ENCODE data around the gene CDC42EP1. TPM values are rescaled to one million over a fixed set of nuclear protein-coding genes. Genes with fewer than 3 reads are reported as not detected.
A peak's percentile ranks its signal among the peaks of the same experiment; 100 is the strongest.

The CDC42EP1 gene
- total RNA-seq, 1 experiment from 2014 or later, result 75.0 TPM

DNA sequence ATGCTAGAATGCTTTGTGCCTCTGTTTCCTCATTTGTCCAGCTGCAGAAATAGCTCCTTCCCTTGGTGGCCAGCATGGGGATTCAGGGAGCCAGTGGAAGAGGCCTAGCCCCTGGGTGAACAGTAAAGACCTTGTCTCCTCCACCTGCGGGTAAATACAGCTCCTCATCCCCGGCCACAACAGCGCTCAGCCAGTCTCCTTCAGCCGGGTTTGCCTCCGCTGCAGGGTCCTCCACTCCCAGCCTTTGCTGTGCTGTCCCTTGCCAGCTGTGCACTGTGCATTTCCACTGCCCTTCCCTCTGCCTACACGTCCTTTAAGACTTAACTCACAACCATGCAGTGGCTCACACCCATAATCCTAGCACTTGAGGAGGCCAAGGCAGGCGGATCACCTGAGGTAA lies 1.5 kb upstream of the CDC42EP1 start:
- H3K36me3 Mint-ChIP-seq (ENCODE audit: insufficient read depth, unreplicated experiment), result peaks cover 28% of the 10 kb centered on the region
- CTCF ChIA-PET, result interaction anchor here (0.6 to 1.6 kb wide), 3 partner anchors 9 to 118 kb away, joined by 3 to 7 read pairs (median 5); no protein-coding TSS in a partner anchor
- peaks cover 43% of the 10 kb centered on the region for H3K4me1 ChIP-seq

DNA sequence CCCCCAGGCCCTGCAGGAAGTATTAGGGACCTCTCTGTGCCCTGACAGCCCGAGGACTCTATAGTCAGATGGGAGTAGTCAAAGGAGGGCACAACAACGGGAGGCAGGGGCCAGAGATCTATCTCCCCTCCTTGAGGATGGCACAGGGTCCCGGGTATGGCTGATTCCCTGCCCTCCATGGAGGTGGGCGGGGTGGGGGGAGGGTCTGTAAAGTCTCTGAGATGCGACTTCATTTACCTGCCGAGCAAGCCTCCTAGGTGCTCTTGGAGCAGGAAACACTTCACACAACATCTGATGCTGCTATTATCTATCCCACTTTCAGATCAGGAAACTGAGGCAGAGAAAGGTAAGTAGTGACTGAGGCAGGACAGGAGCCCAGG lies 769 bp upstream of the CDC42EP1 start:
- H3K4me3 ChIP-seq (ENCODE audit: low read depth, low read length), result peak overlapping the region; percentile 39
- ChIA-PET CTCF (interaction anchor here (0.7 to 1.2 kb wide), 4 partner anchors 8 to 33 kb away, joined by 3 to 5 read pairs (median 4); no protein-coding TSS in a partner anchor), POLR2A (interaction anchor here (0.6 to 1.1 kb wide), 5 partner anchors 12 to 65 kb away, joined by 3 to 7 read pairs (median 6); partner anchors contain the start of gene LGALS2)
- Mint-ChIP-seq H3K27me3 (ENCODE audit: insufficient read depth, unreplicated experiment) (no peaks in the 10 kb centered on the region), H3K4me3 (ENCODE audit: unreplicated experiment) (peak overlapping the region; percentile 71), H3K36me3 (ENCODE audit: insufficient read depth, unreplicated experiment) (peaks cover 33% of the 10 kb centered on the region), H3K27ac (ENCODE audit: unreplicated experiment) (peak overlapping the region; percentile 67), H3K9me3 (ENCODE audit: unreplicated experiment) (no peaks in the 10 kb centered on the region), H3K4me1 (ENCODE audit: low read depth, unreplicated experiment) (peaks cover 31% of the 10 kb centered on the region)
- H3K27me3 ChIP-seq (replicated peaks; ENCODE audit: control insufficient read depth, insufficient read depth, low read length), result no peaks in the 10 kb centered on the region
- TF ChIP-seq, protein P1, sequence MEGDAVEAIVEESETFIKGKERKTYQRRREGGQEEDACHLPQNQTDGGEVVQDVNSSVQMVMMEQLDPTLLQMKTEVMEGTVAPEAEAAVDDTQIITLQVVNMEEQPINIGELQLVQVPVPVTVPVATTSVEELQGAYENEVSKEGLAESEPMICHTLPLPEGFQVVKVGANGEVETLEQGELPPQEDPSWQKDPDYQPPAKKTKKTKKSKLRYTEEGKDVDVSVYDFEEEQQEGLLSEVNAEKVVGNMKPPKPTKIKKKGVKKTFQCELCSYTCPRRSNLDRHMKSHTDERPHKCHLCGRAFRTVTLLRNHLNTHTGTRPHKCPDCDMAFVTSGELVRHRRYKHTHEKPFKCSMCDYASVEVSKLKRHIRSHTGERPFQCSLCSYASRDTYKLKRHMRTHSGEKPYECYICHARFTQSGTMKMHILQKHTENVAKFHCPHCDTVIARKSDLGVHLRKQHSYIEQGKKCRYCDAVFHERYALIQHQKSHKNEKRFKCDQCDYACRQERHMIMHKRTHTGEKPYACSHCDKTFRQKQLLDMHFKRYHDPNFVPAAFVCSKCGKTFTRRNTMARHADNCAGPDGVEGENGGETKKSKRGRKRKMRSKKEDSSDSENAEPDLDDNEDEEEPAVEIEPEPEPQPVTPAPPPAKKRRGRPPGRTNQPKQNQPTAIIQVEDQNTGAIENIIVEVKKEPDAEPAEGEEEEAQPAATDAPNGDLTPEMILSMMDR (IDR thresholded peaks at IDR 0.05; ENCODE audit: insufficient read depth in 1 of 2, low read depth in 1 of 2, low read length in 1 of 2, severe bottlenecking in 1 of 2, unreplicated experiment in 1 of 2), result no peak
- H3K4me1 ChIP-seq, result peaks cover 50% of the 10 kb centered on the region
- no peak for DNase-seq
- no peaks in the 10 kb centered on the region for H3K9me3 ChIP-seq
- BruUV-seq (replicated peaks), result no TSS peak
- intact Hi-C loops (cut with micrococcal nuclease; ENCODE audit: unreplicated experiment), result no loop called here
- no peaks in the 10 kb centered on the region for H3K36me3 ChIP-seq (ENCODE audit: control insufficient read depth, insufficient read depth, low read length)

More for the DNA sequence above, 1.5 kb upstream of the CDC42EP1 start:
- no peaks in the 10 kb centered on the region for H3K9me3 Mint-ChIP-seq (ENCODE audit: unreplicated experiment)
- H3K4me3 Mint-ChIP-seq (ENCODE audit: unreplicated experiment), result no peak overlapping the region
- Histone ChIP-seq H3K27me3 (replicated peaks; ENCODE audit: control insufficient read depth, insufficient read depth, low read length) (no peaks in the 10 kb centered on the region), H3K4me3 (ENCODE audit: low read depth, low read length) (no peak overlapping the region), H3K9me3 (no peaks in the 10 kb centered on the region), H3K36me3 (ENCODE audit: control insufficient read depth, insufficient read depth, low read length) (no peaks in the 10 kb centered on the region)
- TF ChIP-seq, protein P1 (IDR thresholded peaks at IDR 0.05; ENCODE audit: insufficient read depth in 1 of 2, low read depth in 1 of 2, low read length in 1 of 2, severe bottlenecking in 1 of 2, unreplicated experiment in 1 of 2), result no peak
- POLR2A ChIA-PET, result no interaction called here
- H3K27ac Mint-ChIP-seq (ENCODE audit: unreplicated experiment), result peak overlapping the region; percentile 67
- H3K27me3 Mint-ChIP-seq (ENCODE audit: insufficient read depth, unreplicated experiment), result no peaks in the 10 kb centered on the region
- no peak for DNase-seq
- intact Hi-C loops (cut with micrococcal nuclease; ENCODE audit: unreplicated experiment), result no loop called here
- BruUV-seq (replicated peaks), result no TSS peak
- H3K4me1 Mint-ChIP-seq (ENCODE audit: low read depth, unreplicated experiment), result peaks cover 29% of the 10 kb centered on the region

DNA sequence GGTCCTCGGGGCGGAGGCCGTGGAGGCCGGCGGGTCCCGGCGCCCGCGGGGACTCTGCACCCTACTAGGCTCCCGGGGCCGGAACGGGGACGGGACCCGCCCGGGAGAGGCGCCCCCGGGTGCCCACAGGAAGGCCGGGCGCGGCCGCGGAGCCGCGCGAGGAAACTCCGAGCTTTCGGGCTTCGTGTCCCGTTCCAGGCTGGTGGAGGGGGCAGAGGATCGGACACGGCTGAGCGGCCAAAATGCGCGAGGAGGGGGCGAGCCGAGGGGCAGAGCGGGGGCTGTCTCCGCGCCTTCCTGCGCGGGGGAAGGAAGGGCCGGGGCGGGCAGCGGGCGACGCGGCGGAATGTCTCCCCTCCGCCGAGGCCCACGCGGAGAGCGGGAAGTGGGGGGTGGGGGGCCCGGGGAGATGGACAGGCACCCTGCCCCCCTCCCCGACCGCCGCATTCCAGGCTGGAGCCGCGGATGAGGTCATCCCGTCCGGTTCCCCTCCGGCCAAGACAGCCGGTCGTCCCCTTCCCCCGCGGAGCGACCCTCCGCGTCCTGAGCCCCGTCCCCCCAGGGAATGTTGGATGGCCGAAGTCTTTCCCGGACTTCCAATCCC lies 430 bp downstream of the CDC42EP1 start:
- TF ChIP-seq, protein P1 (IDR thresholded peaks at IDR 0.05; ENCODE audit: insufficient read depth in 1 of 2, low read depth in 1 of 2, low read length in 1 of 2, severe bottlenecking in 1 of 2, unreplicated experiment in 1 of 2), result no peak
- Histone ChIP-seq H3K36me3 (ENCODE audit: control insufficient read depth, insufficient read depth, low read length) (no peaks in the 10 kb centered on the region), H3K27me3 (replicated peaks; ENCODE audit: control insufficient read depth, insufficient read depth, low read length) (no peaks in the 10 kb centered on the region), H3K4me3 (ENCODE audit: low read depth, low read length) (peak overlapping the region; percentile 81), H3K4me1 (peaks cover 50% of the 10 kb centered on the region), H3K9me3 (no peaks in the 10 kb centered on the region)
- H3K27ac Mint-ChIP-seq (ENCODE audit: unreplicated experiment), result peak overlapping the region; percentile 70
- CTCF ChIA-PET, result interaction anchor here (1.2 to 1.4 kb wide), 4 partner anchors 15 to 32 kb away, joined by 4 to 10 read pairs (median 6); partner anchors contain the start of gene LGALS2
- no TSS peak for BruUV-seq (replicated peaks)
- peak; percentile 59 to 60 for DNase-seq
- intact Hi-C loops (cut with micrococcal nuclease; ENCODE audit: unreplicated experiment), result loop anchor here (1.0 kb wide), 1 partner anchor 15 kb away; no protein-coding TSS in a partner anchor
- peak overlapping the region; percentile 76 for H3K4me3 Mint-ChIP-seq (ENCODE audit: unreplicated experiment)
- POLR2A ChIA-PET, result interaction anchor here (1.0 to 1.1 kb wide), 3 partner anchors 14 to 47 kb away, joined by 3 to 7 read pairs (median 6); no protein-coding TSS in a partner anchor
- H3K27me3 Mint-ChIP-seq (ENCODE audit: insufficient read depth, unreplicated experiment), result no peaks in the 10 kb centered on the region
- H3K9me3 Mint-ChIP-seq (ENCODE audit: unreplicated experiment), result no peaks in the 10 kb centered on the region
- peaks cover 30% of the 10 kb centered on the region for H3K4me1 Mint-ChIP-seq (ENCODE audit: low read depth, unreplicated experiment)
- H3K36me3 Mint-ChIP-seq (ENCODE audit: insufficient read depth, unreplicated experiment), result peaks cover 42% of the 10 kb centered on the region

Measured in Caco-2 (cell line).